DND-41 (cell line): ENCODE measurements around the gene SMARCA1.

Experiments
- ATAC-seq: fragments of 200-7000 bp; cut with Tn5 transposase; 3 replicates; pipeline ENCODE4 v1.9.1; 2021; ENCODE audit warnings: low read depth; ENCODE audit not compliant: insufficient read depth
- DNase-seq: peaks from one replicate; pipeline ENCODE4 v3.0.0-alpha.2; 2020
- H2AFZ ChIP-seq: 2 replicates; pipeline ENCODE4 v1.6.0; 2012; ENCODE audit warnings: low read depth, low read length
- H3K27ac ChIP-seq: 2 replicates; pipeline ENCODE4 v1.5.1; 2012; ENCODE audit warnings: low read length, inconsistent platforms
- H3K27me3 ChIP-seq: fragments of 200-600 bp; sonication (generic); 2 replicates; pipeline ENCODE4 v1.6.0; 2012; ENCODE audit warnings: low read length, mild to moderate bottlenecking, inconsistent platforms; ENCODE audit not compliant: insufficient read depth, poor library complexity
- H3K36me3 ChIP-seq: 2 replicates; pipeline ENCODE4 v1.5.1; 2012; ENCODE audit warnings: low read length, inconsistent platforms; ENCODE audit not compliant: insufficient read depth
- H3K4me1 ChIP-seq: 2 replicates; pipeline ENCODE4 v1.5.1; 2012; ENCODE audit warnings: mild to moderate bottlenecking, low read length; ENCODE audit not compliant: insufficient read depth
- H3K4me2 ChIP-seq: 2 replicates; pipeline ENCODE4 v1.6.0; 2012; ENCODE audit warnings: mild to moderate bottlenecking, moderate library complexity, low read length, inconsistent platforms; ENCODE audit not compliant: insufficient read depth
- H3K4me3 ChIP-seq, 2 experiments: fragments of 200-600 bp in 1 of 2; shearing (Covaris generic) in 1 of 2; 2 replicates each; pipeline ENCODE4 v1.5.1; 2012 to 2016; ENCODE audit warnings: inconsistent platforms in 2 of 2, low read length in 2 of 2, mild to moderate bottlenecking in 2 of 2, low read depth in 1 of 2, moderate library complexity in 1 of 2
- H3K79me2 ChIP-seq: 2 replicates; pipeline ENCODE4 v1.6.0; 2012; ENCODE audit warnings: low read length, inconsistent platforms; ENCODE audit not compliant: insufficient read depth
- H3K9ac ChIP-seq: 2 replicates; pipeline ENCODE4 v1.6.0; 2012; ENCODE audit warnings: low read depth, mild to moderate bottlenecking, inconsistent platforms, low read length, moderate library complexity
- H3K9me3 ChIP-seq: 2 replicates; pipeline ENCODE4 v1.5.1; 2012; ENCODE audit warnings: low read length, moderate library complexity, mild to moderate bottlenecking, inconsistent platforms; ENCODE audit not compliant: insufficient read depth, severe bottlenecking
- H4K20me1 ChIP-seq: 2 replicates; pipeline ENCODE4 v1.6.0; 2012; ENCODE audit warnings: low read length; ENCODE audit not compliant: insufficient read depth
- EZH2 ChIP-seq: IDR thresholded peaks from 3 replicates; pipeline ENCODE4 v1.6.1; 2012; ENCODE audit warnings: borderline replicate concordance, low read depth, mild to moderate bottlenecking, moderate library complexity, low read length, inconsistent platforms; ENCODE audit not compliant: severe bottlenecking
- TF ChIP-seq, protein P1 (sequence below): IDR thresholded peaks from 2 replicates; pipeline ENCODE4 v1.5.1; 2012; ENCODE audit warnings: borderline replicate concordance, low read length, moderate library complexity, mild to moderate bottlenecking; ENCODE audit not compliant: poor library complexity, severe bottlenecking; ENCODE audit errors: extremely low read depth

Gene SMARCA1

DNA sequence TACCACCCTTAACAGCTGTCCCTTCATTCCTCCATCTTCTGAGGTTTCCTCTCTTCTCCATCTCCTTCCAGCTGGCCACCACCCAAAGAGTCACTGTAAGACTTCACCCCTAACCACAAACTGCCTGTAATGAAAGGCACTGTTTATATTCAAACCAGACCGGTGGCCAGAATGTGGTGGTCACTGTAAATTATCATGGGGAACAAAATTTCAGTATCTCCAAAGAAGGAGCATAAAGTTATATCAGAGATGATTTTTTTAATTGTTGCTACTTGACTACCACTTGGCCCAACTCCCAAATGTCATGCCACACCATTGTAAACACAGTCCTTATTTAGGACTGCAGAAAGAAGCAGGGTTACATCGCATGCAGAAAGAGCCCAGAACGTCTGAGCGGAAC lies 44.8 kb downstream of the SMARCA1 start:
- Histone ChIP-seq H3K4me2 (no peak overlapping the region), H3K36me3 (no peaks in the 10 kb centered on the region), H3K4me1 (no peaks in the 10 kb centered on the region), H2AFZ (no peak overlapping the region), H3K79me2 (no peaks in the 10 kb centered on the region), H3K9me3 (no peaks in the 10 kb centered on the region), H3K9ac (no peak overlapping the region), H4K20me1 (no peaks in the 10 kb centered on the region), H3K27ac (no peak overlapping the region), H3K27me3 (no peaks in the 10 kb centered on the region), H3K4me3 (no peak overlapping the region)
- TF ChIP-seq, protein P1, sequence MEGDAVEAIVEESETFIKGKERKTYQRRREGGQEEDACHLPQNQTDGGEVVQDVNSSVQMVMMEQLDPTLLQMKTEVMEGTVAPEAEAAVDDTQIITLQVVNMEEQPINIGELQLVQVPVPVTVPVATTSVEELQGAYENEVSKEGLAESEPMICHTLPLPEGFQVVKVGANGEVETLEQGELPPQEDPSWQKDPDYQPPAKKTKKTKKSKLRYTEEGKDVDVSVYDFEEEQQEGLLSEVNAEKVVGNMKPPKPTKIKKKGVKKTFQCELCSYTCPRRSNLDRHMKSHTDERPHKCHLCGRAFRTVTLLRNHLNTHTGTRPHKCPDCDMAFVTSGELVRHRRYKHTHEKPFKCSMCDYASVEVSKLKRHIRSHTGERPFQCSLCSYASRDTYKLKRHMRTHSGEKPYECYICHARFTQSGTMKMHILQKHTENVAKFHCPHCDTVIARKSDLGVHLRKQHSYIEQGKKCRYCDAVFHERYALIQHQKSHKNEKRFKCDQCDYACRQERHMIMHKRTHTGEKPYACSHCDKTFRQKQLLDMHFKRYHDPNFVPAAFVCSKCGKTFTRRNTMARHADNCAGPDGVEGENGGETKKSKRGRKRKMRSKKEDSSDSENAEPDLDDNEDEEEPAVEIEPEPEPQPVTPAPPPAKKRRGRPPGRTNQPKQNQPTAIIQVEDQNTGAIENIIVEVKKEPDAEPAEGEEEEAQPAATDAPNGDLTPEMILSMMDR: no peak
- TF ChIP-seq EZH2: no peak
- no peak for ATAC-seq
- no peak for DNase-seq

DNA sequence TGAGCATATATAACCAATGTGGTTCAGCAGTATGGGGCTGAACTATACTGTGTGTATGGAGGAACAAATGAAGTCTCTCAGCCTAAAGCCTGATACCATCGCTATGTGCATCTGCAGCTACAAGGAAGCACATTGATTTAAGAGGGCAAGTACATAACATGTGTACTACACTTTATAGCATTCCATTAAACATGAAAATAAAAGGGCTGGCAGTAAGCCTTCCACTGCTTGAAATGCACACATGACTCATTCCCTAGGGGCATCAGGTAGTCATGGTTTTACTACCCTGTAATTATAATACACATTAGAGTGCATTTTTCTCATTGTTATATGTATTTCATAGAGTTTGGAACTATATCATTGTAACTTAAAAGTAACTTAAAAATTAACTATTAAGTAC lies 51.2 kb downstream of the SMARCA1 start:
- no peaks in the 10 kb centered on the region for H3K79me2 ChIP-seq
- H3K4me2 ChIP-seq: no peak overlapping the region
- no peaks in the 10 kb centered on the region for H4K20me1 ChIP-seq
- no peaks in the 10 kb centered on the region for H3K27me3 ChIP-seq
- no peak overlapping the region for H3K9ac ChIP-seq
- no peaks in the 10 kb centered on the region for H3K9me3 ChIP-seq
- H3K4me3 ChIP-seq: no peak overlapping the region
- no peak overlapping the region for H2AFZ ChIP-seq
- no peaks in the 10 kb centered on the region for H3K36me3 ChIP-seq
- no peak for TF ChIP-seq EZH2
- TF ChIP-seq, protein P1: no peak
- DNase-seq (no peak), ATAC-seq (no peak)
- H3K4me1 ChIP-seq: no peaks in the 10 kb centered on the region
- no peak overlapping the region for H3K27ac ChIP-seq

DNA sequence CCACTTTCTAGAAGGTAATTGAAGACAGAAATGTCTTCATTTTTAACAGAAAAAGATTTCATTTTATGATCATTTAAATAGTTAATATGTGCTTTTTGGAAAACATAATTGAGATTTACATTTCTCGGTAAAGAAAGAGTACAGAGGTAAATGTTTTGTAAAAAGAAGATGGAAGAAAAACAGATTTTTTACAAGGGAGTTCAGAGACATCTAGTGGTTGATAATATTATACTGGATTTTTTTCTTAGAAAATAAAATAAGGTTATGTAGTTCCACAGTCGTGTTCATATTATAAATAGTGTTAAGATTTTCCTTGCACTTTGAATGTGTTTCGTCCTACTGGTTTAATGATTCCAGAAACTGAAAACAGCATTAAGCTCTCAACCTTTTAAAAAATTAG lies 60.6 kb downstream of the SMARCA1 start:
- no peak for TF ChIP-seq EZH2
- TF ChIP-seq, protein P1: peak; percentile 23
- Histone ChIP-seq H3K36me3 (no peaks in the 10 kb centered on the region), H3K9me3 (no peaks in the 10 kb centered on the region), H3K9ac (no peak overlapping the region), H2AFZ (no peak overlapping the region), H4K20me1 (no peaks in the 10 kb centered on the region), H3K4me3 (no peak overlapping the region), H3K4me1 (no peaks in the 10 kb centered on the region), H3K4me2 (no peak overlapping the region), H3K27ac (no peak overlapping the region), H3K27me3 (no peaks in the 10 kb centered on the region), H3K79me2 (no peaks in the 10 kb centered on the region)
- no peak for ATAC-seq
- no peak for DNase-seq

GRCh38 chrX:129461801-129462456 lies 61.4 kb downstream of the SMARCA1 start:
- ATAC-seq (no peak), DNase-seq (no peak)
- Histone ChIP-seq H3K9ac (no peak overlapping the region), H3K27me3 (no peaks in the 10 kb centered on the region), H3K4me2 (no peak overlapping the region), H2AFZ (no peak overlapping the region), H3K27ac (no peak overlapping the region), H3K36me3 (no peaks in the 10 kb centered on the region), H3K4me1 (no peaks in the 10 kb centered on the region), H3K9me3 (no peaks in the 10 kb centered on the region), H3K4me3 (no peak overlapping the region), H4K20me1 (no peaks in the 10 kb centered on the region), H3K79me2 (no peaks in the 10 kb centered on the region)
- TF ChIP-seq, protein P1: no peak
- no peak for TF ChIP-seq EZH2
